Neural progenitor cell (in vitro differentiated cells): ENCODE measurements around the gene IL16. TPM values are rescaled to one million over a fixed set of nuclear protein-coding genes. Genes with fewer than 3 reads are reported as not detected.

ENCODE experiments used
- DNase-seq: peaks from one replicate; pipeline ENCODE4 v3.0.0-alpha.2; 2016; ENCODE audit warnings: low spot score
- H2AFZ ChIP-seq: fragments of 200-600 bp; sonication (generic); replicated peaks from 2 replicates; pipeline ENCODE4 v1.6.1; 2016; ENCODE audit warnings: antibody characterized with exemption
- H3F3A ChIP-seq: fragments of 200-600 bp; sonication (generic); 2 replicates; pipeline ENCODE4 v1.6.1; 2016; ENCODE audit warnings: antibody characterized with exemption, low read depth
- H3K27ac ChIP-seq: fragments of 200-600 bp; sonication (generic); 2 replicates; pipeline ENCODE4 v1.5.1; 2016; ENCODE audit warnings: mild to moderate bottlenecking
- H3K27me3 ChIP-seq: fragments of 200-600 bp; sonication (generic); 2 replicates; pipeline ENCODE4 v1.6.1; 2016; ENCODE audit warnings: mild to moderate bottlenecking, moderate library complexity
- H3K36me3 ChIP-seq: fragments of 200-600 bp; sonication (generic); 2 replicates; pipeline ENCODE4 v1.5.1; 2016
- H3K4me1 ChIP-seq: fragments of 200-600 bp; sonication (generic); 2 replicates; pipeline ENCODE4 v1.6.1; 2016; ENCODE audit warnings: mixed run types
- H3K4me2 ChIP-seq: fragments of 200-600 bp; sonication (generic); 2 replicates; pipeline ENCODE4 v1.6.1; 2016
- H3K4me3 ChIP-seq: fragments of 200-600 bp; sonication (generic); 2 replicates; pipeline ENCODE4 v1.5.1; 2016
- H3K79me2 ChIP-seq: fragments of 200-600 bp; sonication (generic); 2 replicates; pipeline ENCODE4 v1.6.1; 2016; ENCODE audit warnings: low read depth
- H3K9ac ChIP-seq: fragments of 200-600 bp; sonication (generic); 2 replicates; pipeline ENCODE4 v1.6.1; 2016
- H3K9me3 ChIP-seq: fragments of 200-600 bp; sonication (generic); 2 replicates; pipeline ENCODE4 v1.5.1; 2016; ENCODE audit warnings: low read depth
- H4K20me1 ChIP-seq: fragments of 200-600 bp; sonication (generic); 2 replicates; pipeline ENCODE4 v1.6.1; 2016; ENCODE audit warnings: low read depth
- H3K27ac Mint-ChIP-seq: 3 replicates; pipeline ENCODE4 v1.8.0; 2021; ENCODE audit warnings: mixed read lengths
- H3K27me3 Mint-ChIP-seq: 2 replicates; pipeline ENCODE4 v1.8.0; 2022; ENCODE audit warnings: low read depth, mild to moderate bottlenecking, inconsistent platforms, moderate library complexity, mixed read lengths; ENCODE audit not compliant: insufficient read depth
- H3K36me3 Mint-ChIP-seq: 3 replicates; pipeline ENCODE4 v1.8.0; 2021; ENCODE audit warnings: mixed read lengths
- H3K4me1 Mint-ChIP-seq: 3 replicates; pipeline ENCODE4 v1.8.0; 2021; ENCODE audit warnings: mixed read lengths
- H3K4me3 Mint-ChIP-seq: 3 replicates; pipeline ENCODE4 v1.8.0; 2021; ENCODE audit warnings: mild to moderate bottlenecking, moderate library complexity, mixed read lengths
- H3K9me3 Mint-ChIP-seq: 3 replicates; pipeline ENCODE4 v1.8.0; 2020; ENCODE audit warnings: mixed read lengths
- EZH2 ChIP-seq: fragments of 200-600 bp; sonication (generic); IDR thresholded peaks from 2 replicates; pipeline ENCODE4 v1.6.1; 2017; ENCODE audit warnings: antibody characterized with exemption, mild to moderate bottlenecking, moderate library complexity
- EZH2phosphoT487 ChIP-seq: fragments of 200-600 bp; sonication (generic); IDR thresholded peaks from 2 replicates; pipeline ENCODE4 v1.6.1; 2017; ENCODE audit warnings: antibody characterized with exemption
- total RNA-seq: library from RNA; depleted of rRNA; stranded (reverse); fragments of >200 nt; gene quantifications from 2 replicates; pipeline ENCODE4 v1.2.3, GENCODE V29; 2015; ENCODE audit warnings: low replicate concordance
- TF ChIP-seq, protein P1 (sequence below): fragments of 200-600 bp; sonication (generic); IDR thresholded peaks from 2 replicates; pipeline ENCODE4 v1.5.1; 2017; ENCODE audit warnings: antibody characterized with exemption, mild to moderate bottlenecking

The IL16 gene
- total RNA-seq, 1 donor from 2014 or later = not detected

DNA sequence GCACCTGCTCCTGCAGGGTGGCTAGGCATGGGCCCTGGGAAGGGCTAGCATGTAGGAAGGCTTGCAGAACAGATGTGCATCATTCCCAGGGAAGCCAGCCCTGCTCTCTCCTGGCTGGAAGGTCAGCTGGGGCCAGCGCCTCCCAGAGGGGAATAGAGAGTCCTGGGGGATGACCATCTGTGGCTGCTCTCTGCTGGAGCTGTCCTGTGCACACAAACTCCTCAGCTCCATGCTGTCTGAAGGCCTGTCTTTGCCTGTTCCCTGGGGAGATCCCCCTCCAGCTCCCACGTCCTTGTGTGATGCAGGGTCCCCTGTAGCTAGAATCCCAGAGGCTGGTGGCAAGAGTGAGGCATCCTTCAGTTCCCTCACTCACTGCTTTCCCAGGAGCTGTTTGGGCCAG is 19.3 kb downstream of the IL16 start:
- H3K27ac Mint-ChIP-seq = no peak overlapping the region
- no peak overlapping the region for H3K4me2 ChIP-seq
- H4K20me1 ChIP-seq = no peaks in the 10 kb centered on the region
- H3K4me3 ChIP-seq = no peak overlapping the region
- no peak overlapping the region for H3K4me3 Mint-ChIP-seq
- H3K9me3 ChIP-seq = no peaks in the 10 kb centered on the region
- TF ChIP-seq, protein P1, sequence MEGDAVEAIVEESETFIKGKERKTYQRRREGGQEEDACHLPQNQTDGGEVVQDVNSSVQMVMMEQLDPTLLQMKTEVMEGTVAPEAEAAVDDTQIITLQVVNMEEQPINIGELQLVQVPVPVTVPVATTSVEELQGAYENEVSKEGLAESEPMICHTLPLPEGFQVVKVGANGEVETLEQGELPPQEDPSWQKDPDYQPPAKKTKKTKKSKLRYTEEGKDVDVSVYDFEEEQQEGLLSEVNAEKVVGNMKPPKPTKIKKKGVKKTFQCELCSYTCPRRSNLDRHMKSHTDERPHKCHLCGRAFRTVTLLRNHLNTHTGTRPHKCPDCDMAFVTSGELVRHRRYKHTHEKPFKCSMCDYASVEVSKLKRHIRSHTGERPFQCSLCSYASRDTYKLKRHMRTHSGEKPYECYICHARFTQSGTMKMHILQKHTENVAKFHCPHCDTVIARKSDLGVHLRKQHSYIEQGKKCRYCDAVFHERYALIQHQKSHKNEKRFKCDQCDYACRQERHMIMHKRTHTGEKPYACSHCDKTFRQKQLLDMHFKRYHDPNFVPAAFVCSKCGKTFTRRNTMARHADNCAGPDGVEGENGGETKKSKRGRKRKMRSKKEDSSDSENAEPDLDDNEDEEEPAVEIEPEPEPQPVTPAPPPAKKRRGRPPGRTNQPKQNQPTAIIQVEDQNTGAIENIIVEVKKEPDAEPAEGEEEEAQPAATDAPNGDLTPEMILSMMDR = no peak
- TF ChIP-seq EZH2 = no peak
- no peak for TF ChIP-seq EZH2phosphoT487
- no peak for DNase-seq
- H3K36me3 ChIP-seq = no peaks in the 10 kb centered on the region
- peak overlapping the region; percentile 66 for H2AFZ ChIP-seq
- no peaks in the 10 kb centered on the region for H3K79me2 ChIP-seq
- peaks cover 2% of the 10 kb centered on the region for H3K36me3 Mint-ChIP-seq
- H3K4me1 Mint-ChIP-seq = peaks cover 5% of the 10 kb centered on the region
- no peaks in the 10 kb centered on the region for H3F3A ChIP-seq
- no peak overlapping the region for H3K9ac ChIP-seq
- H3K27me3 Mint-ChIP-seq = peaks cover 2% of the 10 kb centered on the region
- H3K9me3 Mint-ChIP-seq = peaks cover 23% of the 10 kb centered on the region
- no peaks in the 10 kb centered on the region for H3K27me3 ChIP-seq
- H3K27ac ChIP-seq = no peak overlapping the region
- no peaks in the 10 kb centered on the region for H3K4me1 ChIP-seq

- H3K4me3 ChIP-seq = no peak overlapping the region
- H3K4me2 ChIP-seq = no peak overlapping the region
- peak; percentile 31 for DNase-seq
- peaks cover 2% of the 10 kb centered on the region for H3K36me3 Mint-ChIP-seq
- H3K4me1 ChIP-seq = no peaks in the 10 kb centered on the region
- H3K27ac Mint-ChIP-seq = peak overlapping the region; percentile 46
- H3K36me3 ChIP-seq = no peaks in the 10 kb centered on the region
- no peak overlapping the region for H3K27ac ChIP-seq
- H3K9ac ChIP-seq = no peak overlapping the region
- H3F3A ChIP-seq = no peaks in the 10 kb centered on the region
- TF ChIP-seq EZH2phosphoT487 (no peak), EZH2 (no peak)
- TF ChIP-seq, protein P1 = no peak
- no peaks in the 10 kb centered on the region for H3K9me3 ChIP-seq
- H3K4me3 Mint-ChIP-seq = no peak overlapping the region
- no peaks in the 10 kb centered on the region for H4K20me1 ChIP-seq
- H2AFZ ChIP-seq = peak overlapping the region; percentile 66
- H3K4me1 Mint-ChIP-seq = peaks cover 5% of the 10 kb centered on the region
- H3K27me3 ChIP-seq = no peaks in the 10 kb centered on the region
- no peaks in the 10 kb centered on the region for H3K79me2 ChIP-seq
- peaks cover 23% of the 10 kb centered on the region for H3K9me3 Mint-ChIP-seq
- peaks cover 2% of the 10 kb centered on the region for H3K27me3 Mint-ChIP-seq
Observed at GRCh38 chr15:81216422-81216821, 19.7 kb downstream of the IL16 start.

DNA sequence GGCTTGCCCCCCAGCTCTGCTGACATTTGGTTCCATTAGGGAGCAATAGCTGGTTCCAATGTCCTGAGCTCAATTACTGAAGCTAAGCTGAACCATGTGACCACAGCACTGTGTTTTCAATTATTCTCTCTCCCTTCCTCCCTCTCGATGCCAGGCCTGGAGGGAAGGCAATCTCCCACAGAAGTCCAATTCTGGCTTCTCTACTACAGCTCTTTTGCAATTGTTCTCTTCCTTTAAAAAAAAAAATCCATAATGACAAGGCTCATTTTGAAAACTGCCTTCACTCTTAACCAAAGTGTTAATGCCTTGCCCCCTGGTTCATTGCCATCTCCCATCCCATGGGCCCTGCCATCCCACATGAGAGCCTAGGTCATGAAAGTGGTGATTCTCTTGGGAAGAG is 24.8 kb downstream of the IL16 start:
- Histone ChIP-seq H3K4me2 (no peak overlapping the region), H4K20me1 (no peaks in the 10 kb centered on the region), H3F3A (no peaks in the 10 kb centered on the region), H3K4me1 (no peaks in the 10 kb centered on the region), H3K4me3 (no peak overlapping the region), H3K27ac (no peak overlapping the region), H2AFZ (no peak overlapping the region), H3K9me3 (no peaks in the 10 kb centered on the region), H3K27me3 (no peaks in the 10 kb centered on the region), H3K79me2 (no peaks in the 10 kb centered on the region), H3K9ac (no peak overlapping the region), H3K36me3 (no peaks in the 10 kb centered on the region)
- Mint-ChIP-seq H3K4me3 (no peak overlapping the region), H3K27ac (no peak overlapping the region), H3K36me3 (no peaks in the 10 kb centered on the region), H3K9me3 (no peaks in the 10 kb centered on the region), H3K27me3 (peaks cover 3% of the 10 kb centered on the region), H3K4me1 (peaks cover 1% of the 10 kb centered on the region)
- DNase-seq = no peak
- TF ChIP-seq EZH2 (no peak), EZH2phosphoT487 (no peak)
- TF ChIP-seq, protein P1 = no peak
